ENCODE measurements around the gene YWHAH. TPM values are rescaled to one million over a fixed set of nuclear protein-coding genes. Genes with fewer than 3 reads are reported as not detected.

Gene YWHAH
- total RNA-seq (2022) (64.2 and 79.9 TPM in 2 replicates), Bru-seq, nascent RNA (percentile 88 among the genes with signal in this experiment), BruChase-seq, experiment 1, labeled RNA remaining after a 6-hour chase (percentile 99 among the genes with signal in this experiment), BruChase-seq, experiment 2, labeled RNA remaining after a 2-hour chase (percentile 98 among the genes with signal in this experiment)
- long read RNA-seq, transcript YWHAH-201 (2 exons, 1,825 nt): major isoform, 224 of 230 reads
- long read RNA-seq, partial matches to known transcripts: 0 of 230 reads
- long read RNA-seq, other reads (novel, unspliced or antisense): 6 of 230 reads

DNA sequence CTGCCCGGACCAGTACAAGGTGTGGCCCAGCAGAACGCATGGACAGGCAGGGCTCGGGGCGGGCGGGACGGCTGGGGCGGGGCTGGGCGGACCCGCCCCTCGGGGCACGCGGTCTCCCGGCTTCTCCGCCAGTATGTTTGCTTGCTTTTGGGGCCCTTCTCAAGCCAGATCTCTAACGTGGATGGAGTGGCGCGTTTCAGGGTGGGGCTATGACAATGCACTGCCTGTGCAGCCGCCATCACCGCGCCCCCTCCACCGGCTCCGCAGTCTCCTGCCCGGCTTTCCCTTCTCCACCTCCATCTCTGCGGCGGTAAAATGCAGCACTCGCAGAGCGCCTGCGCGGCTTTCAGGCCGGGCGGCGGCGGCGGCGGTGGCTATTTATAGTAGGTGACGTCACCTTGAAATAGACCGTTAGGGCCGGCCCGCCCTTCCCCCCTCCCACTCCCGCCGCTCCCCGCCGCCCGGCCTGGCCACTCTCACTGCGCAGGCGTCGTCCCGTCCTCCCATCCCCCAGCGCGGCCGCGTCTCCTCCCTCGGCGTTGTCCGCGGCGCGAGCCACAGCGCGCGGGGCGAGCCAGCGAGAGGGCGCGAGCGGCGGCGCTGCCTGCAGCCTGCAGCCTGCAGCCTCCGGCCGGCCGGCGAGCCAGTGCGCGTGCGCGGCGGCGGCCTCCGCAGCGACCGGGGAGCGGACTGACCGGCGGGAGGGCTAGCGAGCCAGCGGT lies at the start of gene YWHAH:
YWHAH (plus strand) TSS at position 558 of the 722 bp plus-strand sequence. CDS start 199 bp downstream, outside the sequence.
- no peak within 1 kb of the TSS for H3K4me3 Mint-ChIP-seq (ENCODE audit: unreplicated experiment)
- H3K36me3 Mint-ChIP-seq (ENCODE audit: insufficient read depth, unreplicated experiment): peaks cover 7% of the 10 kb centered on the region
- H3K27ac Mint-ChIP-seq (ENCODE audit: low read depth, unreplicated experiment): peak within 1 kb of the TSS; percentile 55
- peaks cover 6% of the 10 kb centered on the region for H3K4me1 Mint-ChIP-seq (ENCODE audit: insufficient read depth, unreplicated experiment)
- peak; percentile 92 for DNase-seq (ENCODE audit: unreplicated experiment)
- intact Hi-C loops (cut with micrococcal nuclease): no loop called here
- ChIA-PET CTCF (interaction anchor here (1.1 kb wide), 1 partner anchor 135 kb away, joined by 3 read pairs; no protein-coding TSS in a partner anchor), POLR2A (interaction anchor here (1.3 to 3.5 kb wide), 5 partner anchors 9 to 296 kb away, joined by 3 to 31 read pairs (median 4); partner anchors contain the start of gene PISD)
- H3K9me3 Mint-ChIP-seq (ENCODE audit: unreplicated experiment): no peaks in the 10 kb centered on the region
- BruUV-seq (replicated peaks): no TSS peak
- TF ChIP-seq, protein P1, sequence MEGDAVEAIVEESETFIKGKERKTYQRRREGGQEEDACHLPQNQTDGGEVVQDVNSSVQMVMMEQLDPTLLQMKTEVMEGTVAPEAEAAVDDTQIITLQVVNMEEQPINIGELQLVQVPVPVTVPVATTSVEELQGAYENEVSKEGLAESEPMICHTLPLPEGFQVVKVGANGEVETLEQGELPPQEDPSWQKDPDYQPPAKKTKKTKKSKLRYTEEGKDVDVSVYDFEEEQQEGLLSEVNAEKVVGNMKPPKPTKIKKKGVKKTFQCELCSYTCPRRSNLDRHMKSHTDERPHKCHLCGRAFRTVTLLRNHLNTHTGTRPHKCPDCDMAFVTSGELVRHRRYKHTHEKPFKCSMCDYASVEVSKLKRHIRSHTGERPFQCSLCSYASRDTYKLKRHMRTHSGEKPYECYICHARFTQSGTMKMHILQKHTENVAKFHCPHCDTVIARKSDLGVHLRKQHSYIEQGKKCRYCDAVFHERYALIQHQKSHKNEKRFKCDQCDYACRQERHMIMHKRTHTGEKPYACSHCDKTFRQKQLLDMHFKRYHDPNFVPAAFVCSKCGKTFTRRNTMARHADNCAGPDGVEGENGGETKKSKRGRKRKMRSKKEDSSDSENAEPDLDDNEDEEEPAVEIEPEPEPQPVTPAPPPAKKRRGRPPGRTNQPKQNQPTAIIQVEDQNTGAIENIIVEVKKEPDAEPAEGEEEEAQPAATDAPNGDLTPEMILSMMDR (IDR thresholded peaks at IDR 0.05; ENCODE audit: unreplicated experiment): no peak
- no peaks in the 10 kb centered on the region for H3K27me3 Mint-ChIP-seq (ENCODE audit: insufficient read depth, unreplicated experiment)

DNA sequence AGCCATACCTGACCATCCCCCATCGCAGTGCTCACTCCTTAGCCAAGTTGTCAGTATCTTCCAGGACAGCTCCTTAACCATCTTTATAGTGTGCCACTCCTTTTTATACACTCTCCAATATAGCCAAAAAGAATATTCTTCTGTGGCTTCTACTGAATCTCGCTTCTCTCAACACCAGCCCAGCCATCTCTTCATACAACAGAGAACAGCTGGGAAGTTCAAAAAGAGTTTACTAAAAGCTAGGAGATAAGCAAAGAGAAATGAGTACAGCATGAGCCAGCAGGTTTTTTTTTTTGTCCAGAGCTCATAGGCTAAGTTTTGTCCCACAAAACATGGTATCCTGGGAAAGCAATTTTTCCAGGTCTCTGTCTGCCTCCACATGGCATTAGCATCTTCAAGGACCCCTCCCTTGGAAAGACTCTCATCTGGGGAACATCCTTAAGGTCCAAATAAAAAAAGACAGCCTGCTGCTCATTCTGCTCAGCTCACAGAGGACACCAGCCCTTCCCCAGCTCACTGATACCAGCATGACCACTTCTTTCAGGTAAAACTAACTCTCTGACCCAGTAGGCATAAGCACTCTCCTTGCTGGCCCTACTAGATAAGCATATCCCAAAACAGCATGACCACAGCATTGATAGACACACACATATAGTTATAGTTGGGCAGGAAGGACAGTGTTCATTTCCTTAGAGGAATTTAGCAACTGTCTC lies 48.8 kb upstream of the YWHAH start:
- peaks cover 26% of the 10 kb centered on the region for H3K36me3 Mint-ChIP-seq (ENCODE audit: insufficient read depth, unreplicated experiment)
- CTCF ChIA-PET: interaction anchor here (0.5 to 1.2 kb wide), 4 partner anchors 16 to 90 kb away, joined by 3 to 4 read pairs (median 3); no protein-coding TSS in a partner anchor
- H3K9me3 Mint-ChIP-seq (ENCODE audit: unreplicated experiment): no peaks in the 10 kb centered on the region
- TF ChIP-seq, protein P1 (IDR thresholded peaks at IDR 0.05; ENCODE audit: unreplicated experiment): no peak
- no peak overlapping the region for H3K4me3 Mint-ChIP-seq (ENCODE audit: unreplicated experiment)
- POLR2A ChIA-PET: no interaction called here
- H3K27me3 Mint-ChIP-seq (ENCODE audit: insufficient read depth, unreplicated experiment): no peaks in the 10 kb centered on the region
- intact Hi-C loops (cut with micrococcal nuclease): no loop called here
- no peak for DNase-seq (ENCODE audit: unreplicated experiment)
- no peaks in the 10 kb centered on the region for H3K4me1 Mint-ChIP-seq (ENCODE audit: insufficient read depth, unreplicated experiment)
- no TSS peak for BruUV-seq (replicated peaks)
- H3K27ac Mint-ChIP-seq (ENCODE audit: low read depth, unreplicated experiment): no peak overlapping the region

DNA sequence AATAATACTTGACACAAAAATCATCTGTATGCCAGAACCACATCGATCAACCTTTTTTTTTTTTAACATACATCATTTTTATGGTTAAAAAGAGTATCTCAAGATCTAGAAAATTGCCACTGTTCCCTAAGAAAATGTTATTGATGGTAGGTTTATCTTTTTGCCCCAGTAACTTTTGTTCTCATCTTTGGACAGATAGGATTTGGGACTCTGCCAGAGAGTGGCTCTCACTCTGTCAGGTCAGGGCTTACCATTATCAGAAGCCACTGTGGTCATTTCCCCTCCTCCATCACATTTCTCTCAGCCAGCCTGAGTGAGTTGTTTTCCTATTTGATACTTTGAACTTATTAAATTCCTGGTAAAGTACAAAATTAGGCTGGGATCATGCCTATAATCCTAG lies 47.9 kb upstream of the YWHAH start:
- Mint-ChIP-seq H3K4me1 (ENCODE audit: insufficient read depth, unreplicated experiment) (no peaks in the 10 kb centered on the region), H3K27ac (ENCODE audit: low read depth, unreplicated experiment) (no peak overlapping the region), H3K9me3 (ENCODE audit: unreplicated experiment) (no peaks in the 10 kb centered on the region), H3K36me3 (ENCODE audit: insufficient read depth, unreplicated experiment) (peaks cover 26% of the 10 kb centered on the region), H3K27me3 (ENCODE audit: insufficient read depth, unreplicated experiment) (no peaks in the 10 kb centered on the region), H3K4me3 (ENCODE audit: unreplicated experiment) (no peak overlapping the region)
- POLR2A ChIA-PET: no interaction called here
- intact Hi-C loops (cut with micrococcal nuclease): no loop called here
- no TSS peak for BruUV-seq (replicated peaks)
- CTCF ChIA-PET: interaction anchor here (1.2 kb wide), 2 partner anchors 15 to 22 kb away, joined by 3 to 4 read pairs; no protein-coding TSS in a partner anchor
- no peak for DNase-seq (ENCODE audit: unreplicated experiment)
- TF ChIP-seq, protein P1 (IDR thresholded peaks at IDR 0.05; ENCODE audit: unreplicated experiment): no peak

All from MCF 10A (cell line).